Mammary epithelial cell (primary cell): ENCODE measurements around the gene CHRNE.

ENCODE experiments used
- CTCF ChIP-seq, 2 donors: IDR thresholded peaks in 1 of 2; conservative IDR thresholded peaks in 1 of 2; 2 replicates each; pipeline ENCODE4 v1.5.1; 2011 to 2012; ENCODE audit warnings: inconsistent platforms in 2 of 2, low read length in 2 of 2, mild to moderate bottlenecking in 2 of 2, control low read depth in 1 of 2, low read depth in 1 of 2; ENCODE audit not compliant: insufficient read depth in 1 of 2; ENCODE audit errors: extremely low read depth in 1 of 2
- EZH2 ChIP-seq: IDR thresholded peaks from 2 replicates; pipeline ENCODE4 v1.6.1; 2012; ENCODE audit warnings: low read length, inconsistent platforms, borderline replicate concordance

- no peak for TF ChIP-seq CTCF (conservative IDR thresholded peaks at IDR 0.05 in 1 of 2, IDR thresholded peaks at IDR 0.05 in 1 of 2; ENCODE audit: extremely low read depth in 1 of 2, insufficient read depth in 1 of 2, low read depth in 1 of 2, low read length in 2 of 2)
- no peak for TF ChIP-seq EZH2
Observed at GRCh38 chr17:4897785-4898184, 5.1 kb downstream of the CHRNE start.
